Measurements from ENCODE around the gene SLC28A3.

SLC28A3 gene

GRCh38 chr9:84323858-84324257 is 16.7 kb downstream of the SLC28A3 start:
- no peaks in the 10 kb centered on the region for H3K36me3 ChIP-seq
- no peak overlapping the region for H3K4me3 ChIP-seq
- no peak overlapping the region for H3K9ac ChIP-seq
- no peak overlapping the region for H3K27ac ChIP-seq
- peaks cover 26% of the 10 kb centered on the region for H3K9me3 ChIP-seq
- no peaks in the 10 kb centered on the region for H3K4me1 ChIP-seq
- no peaks in the 10 kb centered on the region for H3K27me3 ChIP-seq
- H4K20me1 ChIP-seq, result no peaks in the 10 kb centered on the region
- TF ChIP-seq Cebpa-rat (IDR thresholded peaks at IDR 0.05), result no peak
- H3K4me2 ChIP-seq, result no peak overlapping the region

GRCh38 chr9:84322828-84323227 is 17.7 kb downstream of the SLC28A3 start:
- Histone ChIP-seq H3K9ac (no peak overlapping the region), H3K27ac (no peak overlapping the region), H3K36me3 (no peaks in the 10 kb centered on the region), H3K9me3 (peaks cover 15% of the 10 kb centered on the region), H3K4me3 (no peak overlapping the region), H3K4me2 (no peak overlapping the region), H3K27me3 (no peaks in the 10 kb centered on the region), H4K20me1 (no peaks in the 10 kb centered on the region), H3K4me1 (no peaks in the 10 kb centered on the region)
- TF ChIP-seq Cebpa-rat (IDR thresholded peaks at IDR 0.05), result no peak

- TF ChIP-seq Cebpa-rat (IDR thresholded peaks at IDR 0.05), result no peak
- no peaks in the 10 kb centered on the region for H3K27me3 ChIP-seq
- H3K9me3 ChIP-seq, result no peaks in the 10 kb centered on the region
- no peaks in the 10 kb centered on the region for H3K4me1 ChIP-seq
- H4K20me1 ChIP-seq, result no peaks in the 10 kb centered on the region
- H3K27ac ChIP-seq, result no peak overlapping the region
- H3K4me3 ChIP-seq, result no peak overlapping the region
- H3K4me2 ChIP-seq, result no peak overlapping the region
- no peak overlapping the region for H3K9ac ChIP-seq
- no peaks in the 10 kb centered on the region for H3K36me3 ChIP-seq
Observed at GRCh38 chr9:84320231-84320630, 20.3 kb downstream of the SLC28A3 start.

GRCh38 chr9:84319632-84320031 is 20.9 kb downstream of the SLC28A3 start:
- H4K20me1 ChIP-seq, result no peaks in the 10 kb centered on the region
- no peaks in the 10 kb centered on the region for H3K27me3 ChIP-seq

GRCh38 chr9:84318981-84319380 is 21.6 kb downstream of the SLC28A3 start:
- no peaks in the 10 kb centered on the region for H3K27me3 ChIP-seq
- no peak for TF ChIP-seq Cebpa-rat (IDR thresholded peaks at IDR 0.05)
- H3K27ac ChIP-seq, result no peak overlapping the region

More at GRCh38 chr9:84319632-84320031, 20.9 kb downstream of the SLC28A3 start:
- Histone ChIP-seq H3K4me2 (no peak overlapping the region), H3K9me3 (no peaks in the 10 kb centered on the region), H3K4me3 (no peak overlapping the region), H3K4me1 (no peaks in the 10 kb centered on the region), H3K36me3 (no peaks in the 10 kb centered on the region), H3K9ac (no peak overlapping the region), H3K27ac (no peak overlapping the region)
- TF ChIP-seq Cebpa-rat (IDR thresholded peaks at IDR 0.05), result no peak

GRCh38 chr9:84317563-84317962 is 23.0 kb downstream of the SLC28A3 start:
- no peak overlapping the region for H3K4me2 ChIP-seq
- no peaks in the 10 kb centered on the region for H3K4me1 ChIP-seq
- no peak overlapping the region for H3K27ac ChIP-seq
- H3K9me3 ChIP-seq, result no peaks in the 10 kb centered on the region
- no peak overlapping the region for H3K4me3 ChIP-seq
- H3K36me3 ChIP-seq, result no peaks in the 10 kb centered on the region
- no peaks in the 10 kb centered on the region for H4K20me1 ChIP-seq
- no peaks in the 10 kb centered on the region for H3K27me3 ChIP-seq
- no peak for TF ChIP-seq Cebpa-rat (IDR thresholded peaks at IDR 0.05)
- H3K9ac ChIP-seq, result no peak overlapping the region

More at GRCh38 chr9:84318981-84319380, 21.6 kb downstream of the SLC28A3 start:
- Histone ChIP-seq H3K4me1 (no peaks in the 10 kb centered on the region), H4K20me1 (no peaks in the 10 kb centered on the region), H3K9me3 (no peaks in the 10 kb centered on the region), H3K9ac (no peak overlapping the region), H3K36me3 (no peaks in the 10 kb centered on the region), H3K4me3 (no peak overlapping the region), H3K4me2 (no peak overlapping the region)

- Histone ChIP-seq H3K4me3 (no peak overlapping the region), H3K9ac (no peak overlapping the region), H3K4me2 (no peak overlapping the region), H3K4me1 (no peaks in the 10 kb centered on the region), H3K27me3 (no peaks in the 10 kb centered on the region), H3K9me3 (no peaks in the 10 kb centered on the region), H4K20me1 (no peaks in the 10 kb centered on the region), H3K27ac (no peak overlapping the region), H3K36me3 (no peaks in the 10 kb centered on the region)
- TF ChIP-seq Cebpa-rat (IDR thresholded peaks at IDR 0.05), result no peak
Observed at GRCh38 chr9:84315278-84315877, 25.2 kb downstream of the SLC28A3 start.

- no peak overlapping the region for H3K4me3 ChIP-seq
- H3K9ac ChIP-seq, result no peak overlapping the region
- H3K9me3 ChIP-seq, result no peaks in the 10 kb centered on the region
- H3K4me1 ChIP-seq, result no peaks in the 10 kb centered on the region
- TF ChIP-seq Cebpa-rat (IDR thresholded peaks at IDR 0.05), result no peak
- no peaks in the 10 kb centered on the region for H3K36me3 ChIP-seq
- no peaks in the 10 kb centered on the region for H4K20me1 ChIP-seq
- H3K27me3 ChIP-seq, result no peaks in the 10 kb centered on the region
- H3K4me2 ChIP-seq, result no peak overlapping the region
- H3K27ac ChIP-seq, result no peak overlapping the region
Observed at GRCh38 chr9:84314306-84314705, 26.3 kb downstream of the SLC28A3 start.

- no peak overlapping the region for H3K9ac ChIP-seq
- H4K20me1 ChIP-seq, result no peaks in the 10 kb centered on the region
- H3K4me2 ChIP-seq, result no peak overlapping the region
- no peaks in the 10 kb centered on the region for H3K9me3 ChIP-seq
- no peak overlapping the region for H3K27ac ChIP-seq
- TF ChIP-seq Cebpa-rat (IDR thresholded peaks at IDR 0.05), result no peak
- no peak overlapping the region for H3K4me3 ChIP-seq
- no peaks in the 10 kb centered on the region for H3K36me3 ChIP-seq
- H3K27me3 ChIP-seq, result no peaks in the 10 kb centered on the region
- no peaks in the 10 kb centered on the region for H3K4me1 ChIP-seq
Observed at GRCh38 chr9:84310883-84311282, 29.7 kb downstream of the SLC28A3 start.

GRCh38 chr9:84305497-84306131 is 34.9 kb downstream of the SLC28A3 start:
- H3K36me3 ChIP-seq, result no peaks in the 10 kb centered on the region
- no peaks in the 10 kb centered on the region for H3K4me1 ChIP-seq
- no peaks in the 10 kb centered on the region for H3K9me3 ChIP-seq
- H3K9ac ChIP-seq, result no peak overlapping the region
- H3K27ac ChIP-seq, result no peak overlapping the region
- H4K20me1 ChIP-seq, result no peaks in the 10 kb centered on the region
- H3K27me3 ChIP-seq, result no peaks in the 10 kb centered on the region
- H3K4me2 ChIP-seq, result no peak overlapping the region
- TF ChIP-seq Cebpa-rat (IDR thresholded peaks at IDR 0.05), result no peak
- no peak overlapping the region for H3K4me3 ChIP-seq
